ENCODE measurements around the gene CTAGE1. TPM values are rescaled to one million over a fixed set of nuclear protein-coding genes. Genes with fewer than 3 reads are reported as not detected.

Gene CTAGE1
- total RNA-seq, 1 donor from 2014 or later: not detected

GRCh38 chr18:22428672-22429071 is 11.0 kb upstream of the CTAGE1 start:
- Mint-ChIP-seq H3K27ac (ENCODE audit: unreplicated experiment) (no peak overlapping the region), H3K36me3 (ENCODE audit: unreplicated experiment) (no peaks in the 10 kb centered on the region), H3K27me3 (ENCODE audit: unreplicated experiment) (no peaks in the 10 kb centered on the region), H3K4me3 (ENCODE audit: unreplicated experiment) (no peak overlapping the region), H3K4me1 (ENCODE audit: unreplicated experiment) (peaks cover 8% of the 10 kb centered on the region), H3K9me3 (ENCODE audit: unreplicated experiment) (no peaks in the 10 kb centered on the region)
- no peak for DNase-seq (ENCODE audit: extremely low spot score, unreplicated experiment)
- no peak for TF ChIP-seq CTCF (IDR thresholded peaks at IDR 0.05)

GRCh38 chr18:22427822-22428549 is 10.3 kb upstream of the CTAGE1 start:
- TF ChIP-seq CTCF (IDR thresholded peaks at IDR 0.05): no peak
- H3K9me3 Mint-ChIP-seq (ENCODE audit: unreplicated experiment): no peaks in the 10 kb centered on the region
- H3K4me1 Mint-ChIP-seq (ENCODE audit: unreplicated experiment): peaks cover 8% of the 10 kb centered on the region
- H3K36me3 Mint-ChIP-seq (ENCODE audit: unreplicated experiment): no peaks in the 10 kb centered on the region
- no peak overlapping the region for H3K27ac Mint-ChIP-seq (ENCODE audit: unreplicated experiment)
- DNase-seq (ENCODE audit: extremely low spot score, unreplicated experiment): no peak
- no peaks in the 10 kb centered on the region for H3K27me3 Mint-ChIP-seq (ENCODE audit: unreplicated experiment)
- no peak overlapping the region for H3K4me3 Mint-ChIP-seq (ENCODE audit: unreplicated experiment)

- H3K9me3 Mint-ChIP-seq (ENCODE audit: unreplicated experiment): no peaks in the 10 kb centered on the region
- no peak for TF ChIP-seq CTCF (IDR thresholded peaks at IDR 0.05)
- H3K36me3 Mint-ChIP-seq (ENCODE audit: unreplicated experiment): no peaks in the 10 kb centered on the region
- H3K4me1 Mint-ChIP-seq (ENCODE audit: unreplicated experiment): no peaks in the 10 kb centered on the region
- no peak overlapping the region for H3K4me3 Mint-ChIP-seq (ENCODE audit: unreplicated experiment)
- no peak overlapping the region for H3K27ac Mint-ChIP-seq (ENCODE audit: unreplicated experiment)
- H3K27me3 Mint-ChIP-seq (ENCODE audit: unreplicated experiment): no peaks in the 10 kb centered on the region
- no peak for DNase-seq (ENCODE audit: extremely low spot score, unreplicated experiment)
Observed at GRCh38 chr18:22424565-22424963, 6.8 kb upstream of the CTAGE1 start.

GRCh38 chr18:22423878-22424564 is 6.3 kb upstream of the CTAGE1 start:
- no peak overlapping the region for H3K4me3 Mint-ChIP-seq (ENCODE audit: unreplicated experiment)
- H3K36me3 Mint-ChIP-seq (ENCODE audit: unreplicated experiment): no peaks in the 10 kb centered on the region
- TF ChIP-seq CTCF (IDR thresholded peaks at IDR 0.05): no peak
- no peaks in the 10 kb centered on the region for H3K9me3 Mint-ChIP-seq (ENCODE audit: unreplicated experiment)
- no peaks in the 10 kb centered on the region for H3K27me3 Mint-ChIP-seq (ENCODE audit: unreplicated experiment)
- no peaks in the 10 kb centered on the region for H3K4me1 Mint-ChIP-seq (ENCODE audit: unreplicated experiment)
- no peak overlapping the region for H3K27ac Mint-ChIP-seq (ENCODE audit: unreplicated experiment)
- no peak for DNase-seq (ENCODE audit: extremely low spot score, unreplicated experiment)

- H3K27ac Mint-ChIP-seq (ENCODE audit: unreplicated experiment): no peak overlapping the region
- no peaks in the 10 kb centered on the region for H3K36me3 Mint-ChIP-seq (ENCODE audit: unreplicated experiment)
- TF ChIP-seq CTCF (IDR thresholded peaks at IDR 0.05): no peak
- no peak for DNase-seq (ENCODE audit: extremely low spot score, unreplicated experiment)
- H3K4me3 Mint-ChIP-seq (ENCODE audit: unreplicated experiment): no peak overlapping the region
- H3K9me3 Mint-ChIP-seq (ENCODE audit: unreplicated experiment): peaks cover 5% of the 10 kb centered on the region
- H3K4me1 Mint-ChIP-seq (ENCODE audit: unreplicated experiment): no peaks in the 10 kb centered on the region
- no peaks in the 10 kb centered on the region for H3K27me3 Mint-ChIP-seq (ENCODE audit: unreplicated experiment)
Observed at GRCh38 chr18:22422909-22423548, 5.3 kb upstream of the CTAGE1 start.

Measured in osteocyte (in vitro differentiated cells).